Activated T-cell treated with anti-CD3 and anti-CD28 coated beads, Interleukin-2, amount 50 U/mL, for 48 hours (primary cell): ENCODE results near the gene SPAG6.
"Not testable (repeated sequence)": the region's sequence is repeated elsewhere in the genome, so short reads cannot be mapped to it uniquely, and the experiment has no call there.

Experiments
- DNase-seq, 2 experiments: peaks; one replicate each; pipeline ENCODE4 v3.0.0-alpha.2; 2020

SPAG6 gene

DNA sequence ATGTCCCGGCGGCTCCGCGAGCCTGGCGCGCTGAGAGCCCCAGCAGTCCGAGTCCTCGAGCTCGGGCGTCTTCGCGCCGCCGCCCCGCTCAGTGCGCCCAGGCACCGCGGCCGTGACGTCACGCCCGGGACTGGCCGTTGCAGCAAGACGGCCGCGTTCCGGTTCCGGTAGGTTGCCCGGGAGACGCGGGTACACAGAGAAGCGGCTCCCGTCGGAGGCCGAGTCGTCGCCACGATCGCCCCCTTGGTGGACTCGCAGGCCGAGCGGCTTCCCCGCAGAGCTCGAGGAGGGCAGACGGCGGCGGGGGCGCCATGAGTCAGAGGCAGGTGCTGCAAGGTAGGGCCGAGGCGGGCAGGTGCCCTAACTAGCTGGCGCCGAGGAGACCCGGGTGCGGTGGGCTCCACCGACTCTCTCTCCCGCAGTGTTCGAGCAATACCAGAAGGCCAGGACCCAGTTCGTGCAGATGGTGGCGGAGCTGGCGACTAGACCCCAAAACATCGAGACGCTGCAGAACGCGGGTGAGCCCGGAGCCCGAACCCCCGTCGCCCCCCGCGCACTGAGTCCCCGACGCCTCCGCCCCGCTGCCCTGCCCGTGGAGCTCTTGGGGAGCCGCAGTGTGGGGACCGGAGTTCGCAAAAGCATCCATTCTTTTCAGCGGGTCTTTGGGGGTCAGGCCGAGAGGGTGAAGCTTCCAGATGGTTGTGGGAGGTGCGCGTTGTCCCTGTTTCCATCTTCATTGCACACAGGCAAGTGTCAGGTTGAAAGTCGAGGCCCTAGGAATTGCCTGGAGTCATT is at the start of gene SPAG6:
TSS of gene SPAG6 (plus strand) at position 196 of the 795 bp plus-strand sequence. CDS start at position 312, 116 bp downstream.
- DNase-seq = peak; percentile 65 to 71

GRCh38 chr10:22301193-22301592 is 44.1 kb upstream of the SPAG6 start:
- DNase-seq = no peak

DNA sequence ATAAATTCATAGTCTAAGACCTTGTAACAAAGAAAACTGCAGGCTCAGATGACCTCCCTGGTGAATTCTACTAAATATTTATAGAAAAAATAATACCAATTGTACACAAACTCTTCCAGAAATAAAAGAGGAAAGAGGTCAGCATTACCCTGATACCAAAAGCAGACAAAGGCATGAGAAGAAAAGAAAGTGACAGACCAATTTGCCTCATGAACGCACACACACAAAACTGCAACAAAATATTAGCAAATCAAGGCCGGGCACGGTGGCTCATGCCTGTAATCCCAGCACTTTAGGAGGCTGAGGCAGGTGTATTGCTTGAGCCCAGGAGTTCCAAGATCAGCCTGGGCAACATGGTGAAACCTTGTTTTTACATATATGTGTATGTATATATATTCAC is 41.8 kb upstream of the SPAG6 start:
- DNase-seq = no peak

DNA sequence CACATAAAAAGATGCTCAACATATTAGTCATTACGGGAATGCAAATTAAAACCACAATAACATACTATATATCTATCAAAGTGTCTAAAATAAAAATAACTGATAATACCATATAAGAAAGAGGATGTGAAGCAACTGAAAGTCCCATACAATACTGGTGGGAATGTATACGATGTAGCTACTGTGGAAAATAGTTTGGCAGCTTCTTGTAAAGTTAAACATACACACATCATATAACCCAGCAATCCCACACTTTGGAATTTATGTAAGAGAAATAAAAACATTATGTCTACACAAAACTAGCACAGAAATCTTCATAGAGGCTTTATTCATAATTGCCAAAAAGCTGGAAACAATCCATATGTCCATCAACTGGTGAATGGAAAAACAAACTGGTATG is 39.6 kb upstream of the SPAG6 start:
- DNase-seq = no peak

- no peak for DNase-seq
These were observed 36.9 kb upstream of the SPAG6 start for GRCh38 chr10:22308390-22308789.

- no peak for DNase-seq
These were observed 35.9 kb upstream of the SPAG6 start for GRCh38 chr10:22309180-22310000.

DNA sequence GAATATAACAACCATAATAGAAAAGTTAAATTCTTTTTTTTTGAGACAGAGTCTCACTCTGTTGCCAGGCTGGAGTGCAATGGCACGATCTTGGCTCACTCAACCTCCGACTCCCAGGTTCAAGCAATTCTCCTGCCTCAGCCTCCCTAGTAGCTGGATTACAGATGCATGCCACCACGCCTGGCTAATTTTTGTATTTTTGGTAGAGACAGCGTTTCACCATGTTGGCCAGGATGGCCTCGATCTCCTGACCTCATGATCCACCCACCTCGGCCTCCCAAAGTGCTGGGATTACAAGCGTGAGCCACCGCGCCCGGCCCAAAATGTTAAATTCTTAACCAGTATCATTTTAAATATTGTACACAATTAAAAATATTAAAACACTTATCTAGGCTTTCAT is 35.3 kb upstream of the SPAG6 start:
- DNase-seq = not testable (repeated sequence)

GRCh38 chr10:22310928-22311327 is 34.4 kb upstream of the SPAG6 start:
- DNase-seq = no peak

- no peak for DNase-seq
These were observed 30.4 kb upstream of the SPAG6 start for GRCh38 chr10:22314852-22315251.

- no peak for DNase-seq
These were observed 29.6 kb upstream of the SPAG6 start for GRCh38 chr10:22315455-22316285.

DNA sequence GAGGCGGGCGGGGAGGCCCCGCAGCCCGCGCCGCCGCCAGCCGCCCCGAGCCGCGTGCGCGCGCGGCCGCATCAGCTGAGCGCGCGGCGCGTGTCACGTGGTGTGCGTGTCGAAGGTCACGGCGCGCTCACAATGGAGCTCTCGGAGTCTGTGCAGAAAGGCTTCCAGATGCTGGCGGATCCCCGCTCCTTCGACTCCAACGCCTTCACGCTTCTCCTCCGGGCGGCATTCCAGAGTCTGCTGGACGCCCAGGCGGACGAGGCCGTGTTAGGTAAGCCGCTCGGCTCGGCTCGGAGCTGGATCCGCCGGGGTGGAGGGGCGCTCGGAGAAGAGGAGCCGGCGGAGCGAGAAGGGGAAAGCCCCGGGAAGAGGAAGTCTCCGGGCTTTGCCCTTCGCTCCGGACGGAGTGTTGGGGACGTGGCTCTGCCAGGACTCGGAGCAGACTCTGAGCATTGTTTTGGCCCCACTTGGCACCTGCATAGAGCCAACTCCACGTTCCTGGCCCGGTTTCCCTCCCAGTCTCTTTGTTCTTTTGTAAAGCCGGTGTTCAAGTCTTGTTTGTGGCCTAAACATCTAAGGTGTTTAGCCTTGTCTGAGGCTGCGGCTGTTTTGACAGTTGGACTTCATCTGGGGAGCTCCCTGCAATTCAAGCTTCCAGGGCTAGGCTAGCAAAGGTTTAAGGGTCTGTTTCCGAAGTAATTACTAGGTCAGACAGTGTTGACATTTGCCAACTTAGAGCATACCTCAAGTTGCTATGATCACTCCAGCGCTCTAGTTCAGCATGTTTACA is 28.8 kb upstream of the SPAG6 start, which contains the start of gene COMMD3:
TSS of gene COMMD3 (plus strand) at position 103 of the 790 bp plus-strand sequence. CDS start at position 133, 30 bp downstream.
- peak; percentile 85 to 87 for DNase-seq

DNA sequence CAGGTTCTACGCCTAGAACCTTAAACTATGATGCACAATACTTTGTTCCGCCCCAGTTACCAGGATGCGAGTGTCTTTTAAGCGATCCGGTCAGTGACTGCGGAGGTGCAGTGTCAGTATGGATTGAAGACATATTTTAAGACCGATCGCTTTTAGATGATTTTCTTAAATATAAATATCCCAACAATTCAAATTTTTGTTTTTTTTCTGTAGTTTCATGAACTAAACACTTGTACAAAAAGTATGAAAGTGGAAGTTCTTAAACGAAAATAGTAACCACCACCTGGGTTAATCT is 28.3 kb upstream of the SPAG6 start:
- no peak for DNase-seq

GRCh38 chr10:22317771-22318565 is 27.3 kb upstream of the SPAG6 start:
- no peak for DNase-seq

DNA sequence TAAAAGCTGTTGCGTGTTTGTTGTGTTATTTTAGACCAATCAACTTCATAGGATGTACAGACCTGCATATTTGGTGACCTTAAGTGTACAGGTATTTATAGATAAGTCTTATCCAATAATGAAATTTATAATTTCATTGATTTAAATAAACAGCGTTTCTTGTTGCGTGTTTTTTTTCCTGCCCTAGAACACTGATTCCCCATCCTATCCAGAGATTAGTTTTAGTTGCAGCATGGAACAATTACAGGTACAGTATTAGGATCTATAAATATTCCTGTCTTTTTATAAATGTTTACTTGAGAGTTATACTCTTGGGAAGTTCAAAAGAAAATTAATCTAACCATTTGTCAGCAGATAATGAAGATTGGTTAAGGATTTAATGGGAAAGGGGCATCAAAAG is 26.5 kb upstream of the SPAG6 start:
- no peak for DNase-seq

DNA sequence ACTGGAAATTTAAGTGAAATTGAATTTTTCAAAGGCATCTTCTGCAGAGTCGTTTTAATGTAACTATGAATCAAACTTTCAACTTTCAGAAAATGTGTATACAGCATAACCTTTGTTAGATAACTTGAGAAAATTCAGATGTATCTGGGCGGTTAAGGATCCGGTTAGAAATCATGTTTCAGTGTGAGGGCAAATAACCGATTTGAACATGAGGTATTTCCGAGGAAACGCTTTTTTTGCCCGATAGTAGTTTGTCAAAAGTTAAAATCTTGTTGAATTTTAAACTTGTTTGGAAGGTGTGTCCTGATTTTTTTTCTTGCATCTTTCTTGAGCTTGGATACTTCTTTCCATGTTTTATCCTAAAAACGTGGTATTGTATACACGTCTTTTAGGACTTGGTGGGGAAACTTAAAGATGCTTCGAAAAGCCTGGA is 25.7 kb upstream of the SPAG6 start:
- no peak for DNase-seq

DNA sequence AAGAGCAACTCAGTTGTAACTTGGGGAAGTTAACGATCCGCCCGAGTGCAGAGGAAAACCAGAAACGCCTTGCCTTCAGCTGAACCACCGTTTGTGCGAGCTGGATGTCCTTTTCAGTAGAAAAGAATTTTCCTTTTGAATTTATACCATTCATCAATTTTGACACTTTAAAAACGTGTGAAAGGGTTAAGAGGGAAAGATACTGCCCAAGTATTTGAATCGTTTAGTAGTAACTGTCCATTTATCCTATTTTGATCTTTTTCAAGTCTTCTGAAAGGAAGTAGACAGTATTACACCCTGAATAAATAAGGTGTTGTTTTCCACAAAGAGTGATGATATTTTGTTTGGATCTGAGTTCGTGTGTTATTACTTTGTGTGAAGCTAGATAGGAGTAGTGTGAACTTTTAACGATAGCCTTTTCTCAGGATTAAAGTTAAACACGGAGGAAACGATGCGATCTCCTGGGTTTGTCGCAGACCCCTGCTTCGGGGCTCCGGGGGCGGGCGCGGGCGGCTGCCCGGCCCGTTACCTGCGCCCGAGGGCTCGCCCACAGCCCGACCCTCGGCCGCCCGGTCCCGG is 25.2 kb upstream of the SPAG6 start:
- DNase-seq = no peak

GRCh38 chr10:22320591-22321155 is 24.6 kb upstream of the SPAG6 start, which contains the start of gene BMI1:
Gene BMI1, plus strand, starts transcription at chr10:22321099. Its CDS starts 5,351 bp downstream, at chr10:22326450.
- DNase-seq = peak in 1 of 2 experiments; percentile 76

GRCh38 chr10:22321156-22321923 is 24.0 kb upstream of the SPAG6 start:
- peak; percentile 72 to 76 for DNase-seq

DNA sequence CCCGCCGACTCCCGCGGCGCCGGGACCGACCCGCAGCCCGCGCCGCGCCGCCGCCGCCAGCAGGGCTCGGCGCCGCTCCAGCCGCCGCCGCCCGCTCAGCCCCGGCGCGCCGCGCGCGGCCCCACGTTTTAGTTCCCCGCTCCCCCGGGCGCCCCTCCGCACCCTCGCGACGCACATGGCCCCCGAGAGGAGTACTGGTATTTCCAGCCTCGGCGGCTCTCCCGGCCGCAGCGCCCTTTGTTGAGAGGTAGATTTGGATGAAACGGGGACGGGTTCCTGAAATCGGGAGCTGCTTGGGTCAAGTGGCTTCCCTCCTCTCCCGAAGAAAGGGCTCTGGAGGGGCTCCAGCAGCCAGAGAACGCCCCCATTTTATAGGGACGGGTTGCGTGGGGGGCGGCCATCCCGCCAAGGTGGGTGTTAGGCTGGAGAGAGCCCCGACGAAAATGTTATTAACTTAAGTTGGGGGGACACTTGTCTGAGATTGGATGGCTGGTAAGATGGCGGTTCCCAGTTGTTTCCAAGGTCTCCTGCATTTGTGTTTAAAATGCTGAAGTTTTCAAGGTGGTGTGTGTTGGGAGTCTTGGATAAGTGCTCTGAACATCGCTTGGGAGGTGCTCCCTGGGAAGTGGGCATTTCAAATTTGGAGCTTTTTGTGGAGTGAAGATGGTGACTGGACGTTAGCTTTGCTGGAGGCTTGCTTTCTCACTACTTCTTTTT is 23.2 kb upstream of the SPAG6 start:
- DNase-seq = peak; percentile 53 to 62
